ENCODE data around the gene LRRC52. TPM values are rescaled to one million over a fixed set of nuclear protein-coding genes. Genes with fewer than 3 reads are reported as not detected.

The LRRC52 gene
- total and polyA plus RNA-seq, 2 of the 8 experiments (the other 6 are each of a cell fraction or from before 2014, with no cell fraction given): 0.05 TPM; not detected in 1

GRCh38 chr1:165524639-165525285 lies 19.0 kb upstream of the LRRC52 start:
- H3K4me1 ChIP-seq (replicated peaks in 1 of 4; ENCODE audit: control insufficient read depth in 3 of 4, insufficient read depth in 4 of 4, low read length in 3 of 4): no peaks in the 10 kb centered on the region
- H3K9ac ChIP-seq (replicated peaks in 1 of 4; ENCODE audit: extremely low read depth in 1 of 4, low read depth in 3 of 4, low read length in 3 of 4): no peak overlapping the region
- H4K5ac ChIP-seq (ENCODE audit: insufficient read length, low read depth, low read length): no peak overlapping the region
- no peak overlapping the region for H3K56ac ChIP-seq (replicated peaks; ENCODE audit: insufficient read length, low read depth, low read length)
- 88% methylated on average over 5 of the region's 5 CpGs; no CpG with 5 or more reads in 1 of the 2 experiments for WGBS, 2 experiments (ENCODE audit: extremely low coverage in 1 of 2, insufficient coverage in 1 of 2, insufficient read length in 1 of 2, insufficient replicate concordance in 2 of 2, low coverage in 1 of 2, low lambda C conversion rate in 2 of 2, missing lambda C conversion rate in 1 of 2)
- H2AK5ac ChIP-seq (ENCODE audit: low read depth, low read length): no peak overlapping the region
- H3K23ac ChIP-seq (ENCODE audit: insufficient read length): no peak overlapping the region
- no peaks in the 10 kb centered on the region for H3K79me1 ChIP-seq (ENCODE audit: low read depth, low read length)
- no peak overlapping the region for H2BK12ac ChIP-seq (ENCODE audit: low read depth, low read length)
- no peak overlapping the region for H3K4me3 ChIP-seq (ENCODE audit: extremely low read depth in 1 of 4, insufficient read depth in 2 of 4, low read depth in 3 of 4, low read length in 4 of 4)
- no peak overlapping the region for H3K14ac ChIP-seq (ENCODE audit: insufficient read length)
- FAIRE-seq (no peak), DNase-seq (ENCODE audit: low read depth in 1 of 2, low spot score in 2 of 2) (no peak)
- H2AFZ ChIP-seq (ENCODE audit: low read length): no peak overlapping the region
- no peaks in the 10 kb centered on the region for H3K27me3 ChIP-seq (replicated peaks in 1 of 4; ENCODE audit: control insufficient read depth in 3 of 4, extremely low read depth in 1 of 4, insufficient read depth in 3 of 4, low read length in 3 of 4)
- no peak overlapping the region for H2BK5ac ChIP-seq (ENCODE audit: low read depth, low read length)
- H3K4me2 ChIP-seq (ENCODE audit: insufficient read depth in 1 of 2, low read depth in 2 of 2, low read length in 2 of 2): no peak overlapping the region
- H3K27ac ChIP-seq (ENCODE audit: low read depth, low read length): no peak overlapping the region
- H2BK20ac ChIP-seq (ENCODE audit: low read length): no peak overlapping the region
- TF ChIP-seq RFX5 (IDR thresholded peaks at IDR 0.05; ENCODE audit: borderline replicate concordance, low read depth, low read length) (no peak), KDM4A (IDR thresholded peaks at IDR 0.05; ENCODE audit: low read depth, low read length, severe bottlenecking) (no peak), POU5F1 (IDR thresholded peaks at IDR 0.05; ENCODE audit: low read depth, low read length) (no peak)
- ChIA-PET POLR2A (ENCODE audit: partially characterized antibody) (interaction anchor here (1.2 kb wide), 1 partner anchor 141 kb away, joined by 3 read pairs; no protein-coding TSS in a partner anchor), CTCF (ENCODE audit: partially characterized antibody) (no interaction called here)
- H2BK120ac ChIP-seq (replicated peaks; ENCODE audit: low read depth, low read length): no peak overlapping the region
- H3K18ac ChIP-seq (ENCODE audit: extremely low read depth, low read length): no peak overlapping the region
- H3K4ac ChIP-seq (replicated peaks; ENCODE audit: insufficient read length, low read depth, low read length): no peak overlapping the region
- H3K36me3 ChIP-seq (ENCODE audit: control insufficient read depth in 2 of 4, insufficient read depth in 4 of 4, low read length in 3 of 4): no peaks in the 10 kb centered on the region
- H3K23me2 ChIP-seq (ENCODE audit: low read depth, low read length): no peaks in the 10 kb centered on the region
- no peak overlapping the region for H2BK15ac ChIP-seq (ENCODE audit: low read length)
- no peak overlapping the region for H4K91ac ChIP-seq (replicated peaks; ENCODE audit: insufficient read length, low read length)
- H3K9me3 ChIP-seq (ENCODE audit: insufficient read depth in 2 of 2, low read depth in 1 of 2, low read length in 1 of 2): no peaks in the 10 kb centered on the region
- H3K79me2 ChIP-seq (ENCODE audit: control insufficient read depth in 1 of 2, insufficient read depth in 2 of 2, low read length in 2 of 2): no peaks in the 10 kb centered on the region
- no peaks in the 10 kb centered on the region for H4K20me1 ChIP-seq (replicated peaks in 1 of 2; ENCODE audit: control insufficient read depth in 1 of 2, insufficient read depth in 2 of 2, low read length in 2 of 2)
- H4K8ac ChIP-seq (ENCODE audit: extremely low read depth, insufficient read depth, low read length): no peak overlapping the region
